Skeletal muscle tissue (tissue), 4 donors: Measurements from ENCODE around the gene MAN2B1. TPM values are rescaled to one million over a fixed set of nuclear protein-coding genes. Genes with fewer than 3 reads are reported as not detected.
A peak's percentile ranks its signal among the peaks of the same experiment; 100 is the strongest.
"Not testable (repeated sequence)": the region's sequence is repeated elsewhere in the genome, so short reads cannot be mapped to it uniquely, and the experiment has no call there.

Experiments used
- H3K27ac ChIP-seq: one replicate; pipeline ENCODE4 v1.7.0; 2013; ENCODE audit warnings: mild to moderate bottlenecking, low read depth, low read length, inconsistent platforms
- H3K27me3 ChIP-seq, 3 donors: one replicate each; pipeline ENCODE4 v1.7.0; 2013; ENCODE audit warnings: low read length in 3 of 3; ENCODE audit not compliant: control insufficient read depth in 3 of 3, insufficient read depth in 3 of 3
- H3K36me3 ChIP-seq, 3 donors: one replicate each; pipeline ENCODE4 v1.7.0; 2013; ENCODE audit warnings: low read length in 3 of 3; ENCODE audit not compliant: control insufficient read depth in 3 of 3, insufficient read depth in 3 of 3
- H3K4me1 ChIP-seq, 3 donors: one replicate each; pipeline ENCODE4 v1.7.0; 2013; ENCODE audit warnings: low read length in 3 of 3, mild to moderate bottlenecking in 3 of 3; ENCODE audit not compliant: control insufficient read depth in 3 of 3, insufficient read depth in 3 of 3
- H3K4me3 ChIP-seq, 3 donors: one replicate each; pipeline ENCODE4 v1.7.0; 2013; ENCODE audit warnings: low read length in 3 of 3
- H3K9ac ChIP-seq, 3 donors: one replicate each; pipeline ENCODE4 v1.7.0; 2013; ENCODE audit warnings: low read length in 3 of 3, mild to moderate bottlenecking in 3 of 3, moderate library complexity in 2 of 3, low read depth in 1 of 3
- H3K9me3 ChIP-seq, 3 donors: one replicate each; pipeline ENCODE4 v1.7.0; 2013; ENCODE audit warnings: low read length in 3 of 3; ENCODE audit not compliant: control insufficient read depth in 3 of 3
- total RNA-seq: library from RNA; depleted of rRNA; stranded (reverse); fragments of >200 nt; gene quantifications from one replicate; pipeline ENCODE4 v1.2.3, GENCODE V29; 2014
- donor health status: Osteomylitis.

MAN2B1 gene
- total RNA-seq, 1 donor from 2014 or later, result 31.3 TPM

GRCh38 chr19:12703046-12703445 lies 36.5 kb upstream of the MAN2B1 start:
- Histone ChIP-seq H3K4me3 (no peak overlapping the region), H3K36me3 (peaks cover 60 to 68% (median 66%) of the 10 kb centered on the region in 3 donors), H3K9me3 (no peaks in the 10 kb centered on the region), H3K27ac (no peak overlapping the region), H3K9ac (no peak overlapping the region), H3K27me3 (no peaks in the 10 kb centered on the region), H3K4me1 (no peaks in the 10 kb centered on the region)

- H3K9ac ChIP-seq, result no peak overlapping the region
- peaks cover 4 to 5% (median 5%) of the 10 kb centered on the region in 3 donors for H3K4me1 ChIP-seq
- H3K27ac ChIP-seq, result no peak overlapping the region
- no peaks in the 10 kb centered on the region for H3K27me3 ChIP-seq
- H3K9me3 ChIP-seq, result no peaks in the 10 kb centered on the region
- H3K36me3 ChIP-seq, result peaks cover 57 to 62% (median 60%) of the 10 kb centered on the region in 3 donors
- H3K4me3 ChIP-seq, result no peak overlapping the region
Observed at GRCh38 chr19:12701596-12702282, 35.2 kb upstream of the MAN2B1 start.

- H3K4me3 ChIP-seq, result no peak overlapping the region
- H3K36me3 ChIP-seq, result peaks cover 27 to 31% (median 30%) of the 10 kb centered on the region in 3 donors
- H3K9ac ChIP-seq, result no peak overlapping the region
- no peaks in the 10 kb centered on the region for H3K9me3 ChIP-seq
- no peak overlapping the region for H3K27ac ChIP-seq
- peaks cover 14 to 20% (median 17%) of the 10 kb centered on the region in 3 donors for H3K4me1 ChIP-seq
- H3K27me3 ChIP-seq, result no peaks in the 10 kb centered on the region
Observed at GRCh38 chr19:12698138-12698537, 31.6 kb upstream of the MAN2B1 start.

- Histone ChIP-seq H3K4me1 (peaks cover 14 to 20% (median 17%) of the 10 kb centered on the region in 3 donors), H3K4me3 (peak overlapping the region in 1 of 3 donors; percentile 92), H3K36me3 (peaks cover 20 to 24% (median 22%) of the 10 kb centered on the region in 3 donors)
- H3K27ac ChIP-seq, H3K9me3 ChIP-seq, H3K27me3 ChIP-seq, H3K9ac ChIP-seq: not testable (repeated sequence)
Observed at GRCh38 chr19:12697425-12697824, 30.9 kb upstream of the MAN2B1 start.

GRCh38 chr19:12696366-12697335 lies 30.1 kb upstream of the MAN2B1 start, which contains the start of gene FBXW9:
Gene FBXW9 (minus strand): TSS chr19:12696631. CDS start chr19:12696581, 50 bp downstream.
- peaks cover 16 to 18% (median 17%) of the 10 kb centered on the region in 3 donors for H3K36me3 ChIP-seq
- H3K9ac ChIP-seq, result peak within 1 kb of the TSS; percentile 80 to 95 (median 86)
- H3K9me3 ChIP-seq, result no peaks in the 10 kb centered on the region
- H3K4me3 ChIP-seq, result peak within 1 kb of the TSS; percentile 82 to 98 (median 92)
- peak within 1 kb of the TSS; percentile 75 for H3K27ac ChIP-seq
- H3K4me1 ChIP-seq, result peaks cover 14 to 20% (median 17%) of the 10 kb centered on the region in 3 donors
- no peaks in the 10 kb centered on the region for H3K27me3 ChIP-seq

- Histone ChIP-seq H3K27me3 (no peaks in the 10 kb centered on the region), H3K9ac (peak overlapping the region; percentile 80 to 95 (median 86)), H3K4me1 (peaks cover 14 to 20% (median 17%) of the 10 kb centered on the region in 3 donors), H3K4me3 (peak overlapping the region; percentile 82 to 98 (median 92)), H3K9me3 (no peaks in the 10 kb centered on the region), H3K27ac (no peak overlapping the region), H3K36me3 (peaks cover 9 to 11% (median 11%) of the 10 kb centered on the region in 3 donors)
Observed at GRCh38 chr19:12695997-12696365, 29.4 kb upstream of the MAN2B1 start.

GRCh38 chr19:12695514-12695913 lies 29.0 kb upstream of the MAN2B1 start:
- no peak overlapping the region for H3K27ac ChIP-seq
- no peaks in the 10 kb centered on the region for H3K9me3 ChIP-seq
- H3K4me1 ChIP-seq, result peaks cover 14 to 20% (median 17%) of the 10 kb centered on the region in 3 donors
- peak overlapping the region in 2 of 3 donors; percentile 68 for H3K9ac ChIP-seq
- peak overlapping the region; percentile 61 to 92 (median 82) for H3K4me3 ChIP-seq
- peaks cover 5 to 7% (median 6%) of the 10 kb centered on the region in 3 donors for H3K36me3 ChIP-seq
- no peaks in the 10 kb centered on the region for H3K27me3 ChIP-seq

GRCh38 chr19:12695096-12695495 lies 28.6 kb upstream of the MAN2B1 start:
- H3K9me3 ChIP-seq, result no peaks in the 10 kb centered on the region
- no peak overlapping the region for H3K4me3 ChIP-seq
- peaks cover 3 to 5% (median 4%) of the 10 kb centered on the region in 3 donors for H3K36me3 ChIP-seq
- no peaks in the 10 kb centered on the region for H3K27me3 ChIP-seq
- no peak overlapping the region for H3K27ac ChIP-seq
- no peak overlapping the region for H3K9ac ChIP-seq
- H3K4me1 ChIP-seq, result peaks cover 14 to 20% (median 17%) of the 10 kb centered on the region in 3 donors

- no peak overlapping the region for H3K4me3 ChIP-seq
- no peak overlapping the region for H3K9ac ChIP-seq
- H3K4me1 ChIP-seq, result peaks cover 14 to 20% (median 17%) of the 10 kb centered on the region in 3 donors
- H3K9me3 ChIP-seq, result no peaks in the 10 kb centered on the region
- H3K27me3 ChIP-seq, result no peaks in the 10 kb centered on the region
- no peak overlapping the region for H3K27ac ChIP-seq
- peaks cover 0 to 4% (median 2%) of the 10 kb centered on the region in 3 donors for H3K36me3 ChIP-seq
Observed at GRCh38 chr19:12694641-12695040, 28.1 kb upstream of the MAN2B1 start.
